EH (cell line): ENCODE measurements around the gene CNEP1R1.

Source experiments
- DNase-seq: peaks from one replicate; pipeline ENCODE4 v3.0.0-alpha.2; 2015; ENCODE audit warnings: low read depth

The CNEP1R1 gene

GRCh38 chr16:50065241-50065623 lies 40.2 kb downstream of the CNEP1R1 start:
- DNase-seq = no peak

GRCh38 chr16:50065624-50066481 lies 40.8 kb downstream of the CNEP1R1 start, which contains the start of gene HEATR3:
Gene HEATR3, plus strand, starts transcription at chr16:50065970. Its CDS starts 162 bp downstream, at chr16:50066132.
- DNase-seq = peak; percentile 93

GRCh38 chr16:50066482-50067289 lies 41.7 kb downstream of the CNEP1R1 start:
- no peak for DNase-seq

- DNase-seq = peak; percentile 72
Measured at GRCh38 chr16:50067290-50067853, 42.3 kb downstream of the CNEP1R1 start.

- DNase-seq = peak; percentile 82
Measured at GRCh38 chr16:50068550-50068949, 43.5 kb downstream of the CNEP1R1 start.

GRCh38 chr16:50069060-50069459 lies 44.0 kb downstream of the CNEP1R1 start:
- no peak for DNase-seq

GRCh38 chr16:50071075-50071671 lies 46.1 kb downstream of the CNEP1R1 start:
- DNase-seq = no peak

- no peak for DNase-seq
Measured at GRCh38 chr16:50072730-50073129, 47.7 kb downstream of the CNEP1R1 start.

- DNase-seq = no peak
Measured at GRCh38 chr16:50079397-50080140, 54.5 kb downstream of the CNEP1R1 start.

- no peak for DNase-seq
Measured at GRCh38 chr16:50081428-50082018, 56.5 kb downstream of the CNEP1R1 start.

GRCh38 chr16:50083996-50084395 lies 59.0 kb downstream of the CNEP1R1 start:
- no peak for DNase-seq

- no peak for DNase-seq
Measured at GRCh38 chr16:50086176-50086575, 61.2 kb downstream of the CNEP1R1 start.
